Measurements from ENCODE around the gene C1R. TPM values are rescaled to one million over a fixed set of nuclear protein-coding genes. Genes with fewer than 3 reads are reported as not detected.

Gene C1R
- total and polyA plus RNA-seq, 2 of the 8 experiments (the other 6 are each of a cell fraction or from before 2014, with no cell fraction given) = 6.9 to 16.3 TPM

DNA sequence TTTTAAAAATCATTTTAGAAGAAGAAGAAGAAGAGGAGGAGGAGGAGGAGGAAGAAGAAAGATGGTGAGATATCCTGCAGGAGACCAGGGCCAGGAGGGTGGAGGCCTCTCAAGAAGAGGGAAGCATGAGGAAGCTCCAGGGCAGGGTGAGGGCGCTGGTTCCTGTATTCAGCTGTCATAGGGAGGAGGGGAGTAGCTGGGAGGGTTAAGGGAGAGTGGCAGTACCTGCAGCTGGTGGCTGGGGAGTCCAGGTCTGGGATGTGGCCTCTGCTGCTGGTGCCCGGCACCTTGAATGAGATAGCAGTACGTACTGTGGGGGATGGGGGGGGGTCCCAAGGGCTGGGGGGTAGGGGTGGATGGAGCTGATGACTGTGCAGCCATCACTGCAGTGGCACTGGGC, 26.6 kb upstream of the C1R start (continued):
- TF ChIP-seq BRCA1 (IDR thresholded peaks at IDR 0.05; ENCODE audit: low read depth, low read length) (no peak), CBX8 (IDR thresholded peaks at IDR 0.05; ENCODE audit: borderline replicate concordance, low read depth, low read length) (no peak), YY1 (IDR thresholded peaks at IDR 0.05; ENCODE audit: low read depth, low read length) (no peak)
- TF ChIP-seq, protein P1, sequence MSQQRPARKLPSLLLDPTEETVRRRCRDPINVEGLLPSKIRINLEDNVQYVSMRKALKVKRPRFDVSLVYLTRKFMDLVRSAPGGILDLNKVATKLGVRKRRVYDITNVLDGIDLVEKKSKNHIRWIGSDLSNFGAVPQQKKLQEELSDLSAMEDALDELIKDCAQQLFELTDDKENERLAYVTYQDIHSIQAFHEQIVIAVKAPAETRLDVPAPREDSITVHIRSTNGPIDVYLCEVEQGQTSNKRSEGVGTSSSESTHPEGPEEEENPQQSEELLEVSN (IDR thresholded peaks at IDR 0.05) = no peak
